HK-2 (cell line): ENCODE data around the gene KCNJ6.
"Not testable (repeated sequence)": the region's sequence is repeated elsewhere in the genome, so short reads cannot be mapped to it uniquely, and the experiment has no call there.

ENCODE experiments used
- DNase-seq: peaks from one replicate; pipeline ENCODE4 v3.0.0-alpha.2; 2018; ENCODE audit not compliant: unreplicated experiment

The KCNJ6 gene

DNA sequence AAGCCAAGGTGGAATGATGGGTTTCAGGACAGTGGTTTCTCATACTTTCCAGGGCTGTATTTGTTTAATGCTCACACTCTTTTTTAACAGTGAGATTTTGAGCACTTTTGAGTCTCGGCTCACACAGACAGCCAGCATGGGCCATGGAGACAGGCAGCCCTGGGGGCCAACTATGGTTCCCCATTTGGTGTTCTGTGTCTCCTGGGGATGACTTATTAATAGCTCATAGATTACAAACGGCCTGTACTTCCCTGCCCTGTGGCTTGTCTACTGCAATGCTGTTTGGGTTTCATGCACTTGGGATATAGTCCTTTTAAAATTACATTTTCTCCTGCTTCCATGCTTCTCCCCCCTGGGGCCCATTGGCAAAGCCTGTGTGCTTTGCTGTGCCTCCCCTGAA lies 178.3 kb downstream of the KCNJ6 start:
- no peak for DNase-seq

- DNase-seq, result no peak
Observed at GRCh38 chr21:37737507-37737906, 178.8 kb downstream of the KCNJ6 start.

- DNase-seq, result no peak
Observed at GRCh38 chr21:37734846-37735245, 181.4 kb downstream of the KCNJ6 start.

DNA sequence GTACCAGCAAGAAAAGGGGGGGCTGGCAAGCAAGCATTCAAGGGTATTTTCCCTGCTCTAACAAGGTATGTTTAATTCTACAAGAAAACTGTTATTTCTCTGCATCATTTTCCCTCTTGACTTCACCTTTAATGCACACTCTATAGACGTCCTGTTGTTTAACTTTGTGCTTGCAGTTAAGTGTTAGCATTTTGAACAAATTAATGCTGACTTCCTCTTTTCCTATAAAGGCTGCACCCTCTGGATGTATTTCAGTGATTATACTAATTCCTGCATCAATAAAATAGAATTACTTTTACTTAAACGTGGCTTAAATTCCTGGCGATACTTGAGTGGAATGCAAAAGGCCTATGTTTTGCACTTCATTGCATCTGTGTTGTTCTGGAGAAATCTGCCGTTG lies 183.3 kb downstream of the KCNJ6 start:
- DNase-seq, result no peak

DNA sequence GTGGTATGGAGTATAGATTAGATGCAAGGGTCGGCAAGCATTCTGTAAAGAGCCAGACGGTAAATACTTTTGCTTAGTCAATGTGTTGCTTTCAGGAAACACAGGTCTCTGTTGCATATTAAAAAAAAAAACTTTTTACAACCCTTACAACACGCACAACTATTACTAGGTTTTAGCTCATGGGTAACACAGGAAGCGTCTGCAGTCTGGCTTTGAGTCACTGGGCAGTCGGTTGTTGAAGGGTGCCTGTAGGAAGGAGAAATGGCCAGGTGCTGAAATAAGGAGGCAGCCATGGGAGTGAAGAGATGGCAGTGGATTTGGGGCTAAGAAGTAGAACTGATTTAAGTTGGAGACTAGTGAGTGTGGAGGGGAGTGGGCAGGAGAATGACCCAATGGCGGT lies 192.1 kb downstream of the KCNJ6 start:
- no peak for DNase-seq

GRCh38 chr21:37717534-37717933 lies 198.7 kb downstream of the KCNJ6 start:
- no peak for DNase-seq

DNA sequence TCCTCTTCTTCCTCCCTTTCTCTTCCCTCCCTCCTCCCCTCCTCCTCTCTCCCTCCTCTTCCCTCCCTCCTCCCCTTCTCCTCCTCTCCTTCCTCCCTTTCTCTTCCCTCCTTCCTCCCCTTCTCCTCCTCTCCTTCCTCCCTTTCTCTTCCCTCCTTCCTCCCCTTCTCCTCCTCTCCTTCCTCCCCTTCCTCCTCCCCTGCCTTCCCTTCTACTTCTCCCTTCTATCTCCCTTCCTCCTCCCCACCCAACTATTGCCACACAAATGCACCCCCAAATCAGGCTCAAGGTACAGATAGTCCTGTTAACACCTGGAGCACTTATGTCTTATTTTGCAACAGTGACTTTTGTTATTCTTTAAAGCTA lies 203.7 kb downstream of the KCNJ6 start:
- not testable (repeated sequence) for DNase-seq

DNA sequence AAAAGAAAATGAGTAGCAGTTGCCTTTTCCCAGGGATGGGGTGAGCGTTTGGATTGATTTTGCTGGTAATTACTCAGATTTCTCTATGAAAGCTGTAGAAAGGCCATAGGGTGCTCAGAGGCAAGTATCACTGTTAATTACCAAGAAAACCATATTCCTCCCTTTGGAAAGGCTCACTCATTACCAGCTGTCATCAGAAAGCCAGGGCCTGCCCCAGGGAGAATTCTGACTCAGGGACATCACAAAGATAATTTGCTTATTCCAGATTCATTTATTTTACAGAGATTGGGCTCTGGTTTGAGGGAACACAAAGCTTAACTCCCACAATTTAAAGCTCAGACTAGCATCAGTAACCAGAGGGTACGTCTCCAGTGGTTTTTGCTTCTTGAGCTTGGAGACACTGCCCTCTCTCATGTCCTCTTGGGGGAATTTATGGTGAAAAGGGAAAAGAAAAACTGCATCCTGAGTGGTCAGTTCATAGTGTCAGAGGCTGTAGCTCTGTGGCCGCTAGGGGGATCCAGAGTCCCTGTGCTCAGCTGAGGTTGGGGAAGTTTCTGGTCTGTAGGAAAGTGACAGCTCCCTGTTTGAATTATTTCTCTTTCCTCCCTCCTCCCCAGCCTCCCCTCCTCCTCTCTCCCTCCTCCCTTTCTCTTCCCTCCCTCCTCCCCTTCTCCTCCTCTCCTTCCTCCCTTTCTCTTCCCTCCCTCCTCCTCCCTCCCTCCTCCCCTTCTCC lies 204.3 kb downstream of the KCNJ6 start:
- DNase-seq, result peak; percentile 45

DNA sequence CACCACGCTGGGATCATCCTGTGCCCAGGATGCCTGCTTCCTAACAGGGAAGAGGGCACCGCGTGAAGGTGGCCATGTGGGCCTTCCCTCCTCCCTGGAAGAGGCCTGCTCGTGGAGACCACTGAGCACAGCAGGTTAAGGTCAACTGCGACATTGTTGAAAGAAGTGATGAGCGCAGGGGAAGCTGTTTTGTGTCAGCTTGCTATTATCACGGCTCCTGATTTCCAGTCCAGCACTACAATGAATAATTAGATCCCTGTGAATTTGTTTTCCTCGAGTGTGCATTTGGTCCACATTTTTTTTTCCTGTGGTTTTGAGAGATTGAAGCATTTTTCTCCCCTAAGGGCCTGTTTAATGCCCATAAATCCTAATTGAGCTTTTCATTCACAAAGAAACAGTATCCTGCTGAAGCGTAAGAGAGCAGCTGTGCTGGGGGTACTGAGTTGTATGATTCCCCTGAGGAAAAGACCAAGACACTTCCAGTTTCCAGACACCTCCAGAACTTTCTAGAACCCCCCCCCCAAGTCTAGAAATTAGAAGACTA lies 204.9 kb downstream of the KCNJ6 start:
- no peak for DNase-seq

DNA sequence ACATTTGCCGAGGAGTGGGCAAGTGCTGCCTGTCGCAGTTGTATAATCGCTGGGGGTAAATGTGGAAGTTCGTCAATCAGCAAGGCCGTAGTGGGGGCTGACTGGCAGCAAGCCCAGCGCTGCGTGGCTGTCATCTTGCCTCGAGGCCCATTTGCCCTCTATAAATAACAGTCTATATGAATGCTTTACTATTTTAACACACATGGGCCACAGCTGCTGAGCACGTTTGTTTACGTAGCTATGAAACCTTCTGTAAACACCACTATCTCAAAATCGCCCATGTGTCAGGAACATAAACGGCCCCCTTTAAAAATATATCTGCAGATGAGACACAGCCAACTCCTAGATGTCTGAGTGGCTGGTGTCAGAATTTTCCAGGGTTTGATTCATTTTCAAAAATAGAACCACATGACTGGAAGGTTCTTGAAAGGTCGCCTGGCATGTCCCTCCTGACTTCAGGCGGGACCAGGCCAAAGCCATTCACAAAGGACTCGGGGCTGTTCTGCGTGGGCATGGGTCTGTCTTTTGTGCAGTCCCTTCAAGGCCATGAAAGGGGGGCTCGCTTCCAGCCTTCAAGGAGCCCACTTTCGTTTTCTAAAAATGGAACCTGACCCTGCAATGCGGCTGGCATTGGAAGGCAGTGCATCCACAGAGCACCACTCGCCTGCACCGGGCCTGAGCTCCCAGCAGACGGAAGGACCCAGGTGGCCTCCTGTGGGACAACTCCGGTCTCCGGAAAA lies 205.5 kb downstream of the KCNJ6 start:
- DNase-seq, result no peak

GRCh38 chr21:37704751-37705150 lies 211.5 kb downstream of the KCNJ6 start:
- peak; percentile 16 for DNase-seq

DNA sequence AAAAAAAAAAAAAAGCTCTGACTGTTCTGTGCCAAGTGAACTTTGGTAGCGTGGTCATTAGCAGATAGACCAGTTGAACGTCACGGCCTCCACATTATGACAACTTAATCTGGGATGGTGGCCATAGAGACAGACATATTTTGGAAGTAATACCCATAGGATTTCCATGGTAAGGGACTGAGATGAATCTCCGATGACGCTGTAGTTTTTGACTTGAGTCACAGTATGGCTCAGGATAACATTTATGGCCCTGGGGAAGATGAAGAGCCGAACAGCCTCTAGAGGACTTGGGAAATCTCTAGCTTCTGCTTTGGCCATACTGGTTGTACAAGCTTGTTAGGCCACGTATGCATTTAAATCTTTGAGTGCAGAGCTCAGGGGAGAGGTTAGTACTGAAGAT lies 214.0 kb downstream of the KCNJ6 start:
- DNase-seq, result no peak

DNA sequence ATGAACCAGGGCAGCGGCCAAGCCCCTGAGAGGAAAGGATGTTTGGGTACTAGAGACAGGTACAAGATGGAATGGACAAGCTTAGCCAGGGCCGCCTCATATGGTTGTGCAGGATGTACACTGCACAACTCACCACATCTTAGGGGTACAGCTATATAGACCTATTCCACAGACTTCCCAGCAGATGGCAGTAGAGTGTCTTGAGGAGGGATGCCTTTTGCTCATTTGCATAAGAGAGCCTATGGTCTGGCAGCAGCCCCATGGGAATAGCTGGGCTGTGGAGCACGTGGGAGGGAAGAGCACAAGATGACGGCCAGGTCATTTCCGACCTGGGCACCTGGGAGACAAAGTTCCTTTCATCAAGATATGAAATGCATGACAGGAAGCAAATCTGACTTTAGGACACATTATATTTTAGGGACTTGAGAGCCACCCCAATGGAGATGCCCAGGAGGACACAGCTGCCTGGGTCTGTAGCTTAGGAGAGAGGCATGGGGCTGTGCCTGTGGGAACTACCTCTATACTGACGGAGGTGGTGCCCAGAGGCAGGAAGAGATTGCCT lies 215.5 kb downstream of the KCNJ6 start:
- peak; percentile 20 for DNase-seq

DNA sequence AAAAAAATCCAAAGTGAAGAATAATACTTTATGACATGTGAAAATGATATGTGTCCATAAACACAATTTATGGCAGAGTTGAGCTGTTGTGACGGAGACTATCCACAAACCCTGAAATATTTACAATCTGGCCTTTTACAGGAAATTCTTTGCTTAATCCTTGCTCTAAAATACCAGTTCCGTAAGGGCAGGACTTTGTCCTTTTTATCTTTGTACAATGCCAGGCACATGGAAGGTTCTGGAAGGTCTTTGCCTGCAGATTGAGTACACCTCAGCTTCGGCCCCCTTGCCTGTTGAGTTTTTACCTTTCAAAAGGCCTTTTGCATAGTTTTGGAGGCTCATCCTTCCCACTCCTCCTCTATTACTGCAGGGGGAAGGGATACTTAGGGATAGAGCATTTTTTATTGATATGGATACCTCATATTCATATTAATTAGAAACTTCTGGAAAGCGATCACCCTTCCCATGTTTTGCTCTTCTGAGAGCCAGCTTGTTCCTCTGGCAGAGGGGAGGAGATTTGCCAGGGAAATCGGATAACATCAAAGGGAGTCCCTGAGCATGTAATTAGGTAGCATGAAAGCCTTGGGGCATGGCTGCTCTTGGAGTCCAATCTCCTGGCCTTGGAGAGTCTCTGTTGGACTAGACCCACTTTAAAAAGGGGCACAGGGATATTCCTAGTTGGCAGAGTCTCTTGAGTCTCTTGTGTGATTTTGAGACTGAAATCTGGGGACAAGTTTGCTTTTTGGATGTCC lies 217.1 kb downstream of the KCNJ6 start:
- DNase-seq, result no peak

DNA sequence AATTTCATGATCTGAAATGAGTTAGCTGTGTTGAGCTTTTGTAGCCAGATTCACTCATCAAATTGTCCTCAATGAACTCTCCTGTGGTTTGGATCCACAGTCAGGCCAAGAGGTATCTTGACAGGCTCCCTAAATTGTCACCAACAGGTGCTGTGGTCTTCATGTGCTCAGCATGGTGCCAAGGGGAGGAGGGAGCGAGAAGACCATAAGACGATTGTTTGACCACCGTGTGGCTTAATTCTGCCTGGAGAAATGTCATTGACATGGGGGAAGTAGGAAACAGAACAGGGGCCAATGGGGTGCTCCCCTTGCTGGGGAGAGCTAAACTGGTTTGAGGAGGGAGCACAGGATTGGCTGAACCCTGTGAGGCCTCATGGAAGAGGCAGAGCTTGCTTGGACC lies 219.3 kb downstream of the KCNJ6 start:
- no peak for DNase-seq

GRCh38 chr21:37695111-37695510 lies 221.1 kb downstream of the KCNJ6 start:
- no peak for DNase-seq

GRCh38 chr21:37688952-37689659 lies 227.2 kb downstream of the KCNJ6 start:
- DNase-seq, result no peak

DNA sequence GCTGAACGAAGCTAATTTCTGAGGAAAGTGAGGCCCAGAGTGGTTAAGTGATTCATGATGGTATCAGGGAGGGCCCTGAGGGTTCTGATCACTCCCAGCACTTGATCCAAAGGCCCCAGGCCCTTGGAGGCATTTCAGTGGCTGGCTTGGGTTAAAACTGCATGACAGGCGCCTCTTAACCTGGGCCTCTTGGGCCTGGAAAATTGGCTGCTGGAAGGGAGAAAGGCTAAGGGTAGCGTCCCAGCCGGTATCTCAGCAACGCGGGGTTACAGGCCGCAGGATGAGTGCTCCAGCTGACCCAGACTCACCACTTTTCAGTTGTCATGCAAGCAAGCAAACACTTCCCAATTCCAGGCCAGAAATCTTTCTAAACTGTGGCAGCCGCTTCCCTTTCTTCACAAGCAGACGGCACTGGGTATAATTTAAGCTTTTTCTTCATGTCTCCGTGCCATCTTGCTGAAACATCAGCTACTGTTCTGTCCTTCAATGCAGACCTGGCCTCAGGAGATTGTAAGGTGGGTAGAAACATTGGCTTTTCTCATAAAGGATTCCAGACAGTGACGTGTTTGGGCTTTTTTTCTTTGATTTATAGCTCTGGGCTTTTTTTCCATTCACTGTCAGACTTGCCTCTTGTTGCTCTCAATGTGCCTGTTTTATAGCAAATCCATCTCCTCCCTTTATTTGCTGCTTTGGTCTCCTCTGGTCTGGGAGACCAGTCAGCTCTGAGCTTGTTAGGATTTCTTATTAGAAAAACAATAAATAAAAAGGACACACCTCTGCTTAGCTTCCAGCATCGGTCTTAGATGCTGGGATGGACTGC lies 229.1 kb downstream of the KCNJ6 start:
- no peak for DNase-seq

DNA sequence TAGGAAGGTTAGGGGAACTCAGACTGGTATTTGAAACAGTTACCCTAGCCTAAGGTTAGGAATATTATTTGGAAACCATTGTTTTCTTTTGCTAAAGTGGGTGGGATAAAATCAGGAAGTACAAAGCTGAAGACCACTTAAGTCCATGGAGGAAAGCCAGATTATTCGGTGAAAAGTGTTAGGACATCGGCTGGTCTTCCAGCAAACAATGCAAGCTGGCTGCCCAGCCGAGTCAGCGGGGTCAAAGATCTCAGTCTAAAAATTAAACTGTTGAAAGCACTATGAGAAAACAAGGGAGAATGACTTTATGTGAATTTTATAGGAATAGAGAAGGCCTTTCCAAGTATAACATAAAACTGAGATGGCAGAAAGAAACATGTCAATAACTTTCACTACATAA lies 231.7 kb downstream of the KCNJ6 start:
- no peak for DNase-seq

GRCh38 chr21:37684115-37684493 lies 232.2 kb downstream of the KCNJ6 start:
- DNase-seq, result no peak
